Subcutaneous preadipocyte (primary cell): ENCODE results near the gene THAP10. TPM values are rescaled to one million over a fixed set of nuclear protein-coding genes. Genes with fewer than 3 reads are reported as not detected.

Experiments
- total RNA-seq: library from RNA; depleted of rRNA; stranded (reverse); fragments of >200 nt; gene quantifications from 2 replicates; pipeline ENCODE4 v1.2.3, GENCODE V29; 2012

Gene THAP10
- total RNA-seq: 2.2 and 3.1 TPM in 2 replicates

GRCh38 chr15:70892002-70892911 lies at the start of gene THAP10, which contains the start of gene LRRC49:
Gene THAP10, minus strand, starts transcription at chr15:70892433. Its CDS starts 161 bp downstream, at chr15:70892272.
Gene LRRC49, plus strand, starts transcription at chr15:70892826. Its CDS starts 69 bp downstream, at chr15:70892895.

DNA sequence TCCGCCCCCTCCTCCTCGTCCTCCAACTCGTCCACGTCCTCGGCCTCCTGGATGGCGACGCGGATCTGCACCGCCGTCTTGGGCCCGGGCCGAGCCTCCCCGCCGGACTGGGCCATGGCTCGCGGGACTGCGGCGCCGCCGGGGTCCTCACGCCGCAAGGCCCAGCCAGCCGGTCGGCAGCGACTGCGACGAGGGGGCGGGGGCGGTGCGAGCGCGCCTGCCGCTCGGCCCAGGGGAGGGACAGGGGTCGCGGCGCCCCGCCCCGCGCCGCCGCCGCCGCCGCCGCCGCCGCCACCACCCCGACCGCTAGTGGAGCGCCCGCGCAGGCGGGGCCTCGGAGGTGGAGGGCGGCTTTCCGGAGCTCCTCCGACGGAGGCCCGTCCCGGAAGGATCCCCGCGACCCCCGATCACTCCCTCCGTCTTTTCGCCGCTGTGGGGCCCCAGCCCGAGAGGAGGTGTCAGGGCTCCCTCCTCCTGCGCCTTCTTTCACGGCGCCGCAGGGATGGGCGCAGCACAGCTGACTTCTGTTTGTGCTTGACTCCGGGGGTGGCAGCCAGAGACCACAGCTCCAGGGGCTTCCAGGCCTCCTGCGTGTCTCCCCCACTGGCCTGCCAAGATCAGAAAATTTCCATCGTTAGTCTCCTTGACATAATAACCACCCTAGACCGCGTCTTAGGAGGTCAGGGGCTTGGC lies 38.1 kb downstream of the THAP10 start, which contains the start of gene LARP6:
Gene LARP6 (minus strand): TSS at position 185 of the 693 bp plus-strand sequence. CDS start 69 bp downstream, at position 116.

Other genes with a start within 250 kb of the THAP10 start
- gene UACA, start 128.9 kb downstream of the THAP10 start, total RNA-seq: 53.3 and 92.1 TPM in 2 replicates
- gene LARP6, start 38.3 kb downstream of the THAP10 start, total RNA-seq: 28.3 and 30.9 TPM in 2 replicates
- gene LRRC49, start 393 bp upstream of the THAP10 start, total RNA-seq: 5.5 and 8.2 TPM in 2 replicates
- gene THSD4, start 223.0 kb upstream of the THAP10 start, total RNA-seq: 5.9 and 38.5 TPM in 2 replicates